HepG2 (cell line): ENCODE results near the gene RCCD1. TPM values are rescaled to one million over a fixed set of nuclear protein-coding genes. Genes with fewer than 3 reads are reported as not detected.

Source experiments
- AHDC1 ChIP-seq: sonication (generic); formaldehyde crosslinking; IDR thresholded peaks from 2 replicates; pipeline ENCODE4 v1.5.1; 2020; ENCODE audit warnings: mild to moderate bottlenecking, missing genetic modification reagents, borderline replicate concordance
- DNMT3B ChIP-seq: conservative IDR thresholded peaks from 2 replicates; pipeline ENCODE4 v1.6.1; 2016; ENCODE audit warnings: missing biosample characterization, control low read depth
- DZIP1 ChIP-seq: sonication (generic); formaldehyde crosslinking; IDR thresholded peaks from 2 replicates; pipeline ENCODE4 v1.5.0; 2020; ENCODE audit warnings: mild to moderate bottlenecking, missing genetic modification reagents
- E2F1 ChIP-seq: sonication (generic); formaldehyde crosslinking; IDR thresholded peaks from 2 replicates; pipeline ENCODE4 v1.5.0; 2020; ENCODE audit warnings: missing genetic modification reagents
- GABPA ChIP-seq, 2 experiments: IDR thresholded peaks; 2 replicates each; pipeline ENCODE4 v1.6.1; 2011 to 2016; ENCODE audit warnings: low read depth in 2 of 2, low read length in 1 of 2, missing biosample characterization in 1 of 2, missing genetic modification characterization in 1 of 2
- HNRNPLL ChIP-seq: fragments of 200-400 bp; formaldehyde crosslinking; IDR thresholded peaks from 2 replicates; pipeline ENCODE4 v1.6.1; 2017; ENCODE audit warnings: mild to moderate bottlenecking, low read depth, low read length; ENCODE audit not compliant: poor library complexity, severe bottlenecking
- ZBTB20 ChIP-seq: sonication (generic); formaldehyde crosslinking; IDR thresholded peaks from 2 replicates; pipeline ENCODE4 v1.8.1; 2023; ENCODE audit warnings: missing genetic modification reagents, low read depth, mild to moderate bottlenecking, borderline replicate concordance
- ZNF10 ChIP-seq: sonication (generic); formaldehyde crosslinking; IDR thresholded peaks from 2 replicates; pipeline ENCODE4 v1.4.0; 2020; ENCODE audit warnings: mild to moderate bottlenecking, low read depth, missing genetic modification reagents, borderline replicate concordance
- ZNF138 ChIP-seq: sonication (generic); formaldehyde crosslinking; IDR thresholded peaks from 2 replicates; pipeline ENCODE4 v1.5.0; 2020; ENCODE audit warnings: mild to moderate bottlenecking, low read depth, missing genetic modification reagents
- ZNF562 ChIP-seq: sonication (generic); formaldehyde crosslinking; IDR thresholded peaks from 2 replicates; pipeline ENCODE4 v1.8.0; 2022; ENCODE audit warnings: missing genetic modification reagents, borderline replicate concordance
- ZNF605 ChIP-seq: sonication (generic); formaldehyde crosslinking; IDR thresholded peaks from 2 replicates; pipeline ENCODE4 v1.8.0; 2022; ENCODE audit warnings: mild to moderate bottlenecking, missing genetic modification reagents
- ZNF616 ChIP-seq: sonication (generic); formaldehyde crosslinking; IDR thresholded peaks from 2 replicates; pipeline ENCODE4 v1.5.0; 2020; ENCODE audit warnings: low read depth, mild to moderate bottlenecking, missing genetic modification reagents
- ZNF770 ChIP-seq: sonication (generic); formaldehyde crosslinking; IDR thresholded peaks from 2 replicates; pipeline ENCODE4 v1.5.0; 2020; ENCODE audit warnings: mild to moderate bottlenecking, missing genetic modification reagents
- ZNF780A ChIP-seq: sonication (generic); formaldehyde crosslinking; IDR thresholded peaks from 2 replicates; pipeline ENCODE4 v1.8.0; 2022; ENCODE audit warnings: mild to moderate bottlenecking, missing genetic modification reagents, moderate library complexity
- ZNF883 ChIP-seq: sonication (generic); formaldehyde crosslinking; IDR thresholded peaks from 2 replicates; pipeline ENCODE4 v1.5.1; 2020; ENCODE audit warnings: mild to moderate bottlenecking, missing genetic modification reagents; ENCODE audit errors: not compliant biosample characterization
- polyA plus RNA-seq, 8 experiments: library from polyadenylated mRNA; depleted of rRNA in 3 of 8; stranded (reverse) in 7 of 8; unstranded in 1 of 8; fragments of >200 nt; fragmentation: Illumina TruSeq in 4 of 8; extraction: Trizol in 4 of 8; gene quantifications; 2 replicates each; pipeline versions ENCODE4 v1.2.1 to v1.2.3, GENCODE V29; 2011 to 2016; ENCODE audit warnings: low read depth in 4 of 8, missing spikeins in 1 of 8, mixed read lengths in 1 of 8; ENCODE audit not compliant: insufficient read depth in 1 of 8
- total RNA-seq, 5 experiments: library from RNA; depleted of rRNA; stranded (reverse); fragments of >200 nt; fragmentation: Illumina TruSeq; extraction: Trizol; gene quantifications; 2 replicates each; pipeline ENCODE4 v1.2.3, GENCODE V29; 2016; ENCODE audit warnings: low read depth in 1 of 5

Gene RCCD1
- total and polyA plus RNA-seq, 2 of the 13 experiments (the other 11 are each of a cell fraction or from before 2014, with no cell fraction given), result 14.1 to 15.1 TPM

- TF ChIP-seq HNRNPLL (peak; percentile 55), ZNF138 (0 out of 2 replicates have a peak, but pooled peaks have one; percentile 48), E2F1 (CRISPR knock-in tag) (peak; percentile 92), DZIP1 (CRISPR knock-in tag) (no peak), ZNF616 (peak; percentile 11; the same call in 1 of the 2 replicates), ZNF780A (CRISPR knock-in tag) (no peak), ZNF562 (CRISPR knock-in tag) (no peak), ZNF10 (no peak), ZNF605 (peak; percentile 89), AHDC1 (no peak), DNMT3B (CRISPR knock-in tag) (0 out of 2 replicates have a peak, but pooled peaks have one; percentile 24), ZNF770 (CRISPR knock-in tag) (0 out of 2 replicates have a peak, but pooled peaks have one; percentile 31), GABPA (IDR thresholded peaks at IDR 0.05; ENCODE audit: low read depth, low read length) (0 out of 2 replicates have a peak, but pooled peaks have one; percentile 8), GABPA (CRISPR knock-in tag; IDR thresholded peaks at IDR 0.05; ENCODE audit: low read depth) (peak; percentile 61), ZNF883 (CRISPR knock-in tag) (no peak), ZBTB20 (CRISPR knock-in tag) (peak; percentile 80; the same call in 1 of the 2 replicates)
These were observed at the start of gene RCCD1 (continued) for GRCh38 chr15:90954712-90955623.
